GM12873 (cell line): ENCODE data around the gene FGF12.

ENCODE experiments used
- TF ChIP-seq, protein P1 (sequence below): IDR thresholded peaks from 2 replicates; pipeline ENCODE4 v1.5.1; 2012; ENCODE audit warnings: low read depth, mild to moderate bottlenecking, moderate library complexity, low read length, control low read depth; ENCODE audit not compliant: insufficient read depth; ENCODE audit errors: missing control alignments

Gene FGF12

DNA sequence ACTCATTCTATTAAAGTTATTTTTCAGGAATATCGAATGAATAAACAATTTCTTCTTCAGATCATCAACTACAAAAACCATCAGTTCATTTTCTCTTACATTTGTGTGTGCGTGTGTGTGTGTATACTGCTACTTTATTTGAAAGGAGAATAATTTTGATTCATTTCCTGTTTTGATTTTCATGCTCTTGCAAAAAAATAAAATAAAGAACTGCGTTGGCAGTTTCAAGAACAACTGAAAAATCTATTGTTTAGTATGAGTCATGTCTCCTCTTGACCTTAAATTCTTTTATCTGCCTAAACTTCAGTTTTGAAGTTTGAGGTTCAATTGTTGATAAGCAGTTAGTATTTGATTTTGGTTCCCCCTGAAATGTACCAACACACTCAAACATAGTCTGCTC, 540.8 kb downstream of the FGF12 start:
- TF ChIP-seq, protein P1, sequence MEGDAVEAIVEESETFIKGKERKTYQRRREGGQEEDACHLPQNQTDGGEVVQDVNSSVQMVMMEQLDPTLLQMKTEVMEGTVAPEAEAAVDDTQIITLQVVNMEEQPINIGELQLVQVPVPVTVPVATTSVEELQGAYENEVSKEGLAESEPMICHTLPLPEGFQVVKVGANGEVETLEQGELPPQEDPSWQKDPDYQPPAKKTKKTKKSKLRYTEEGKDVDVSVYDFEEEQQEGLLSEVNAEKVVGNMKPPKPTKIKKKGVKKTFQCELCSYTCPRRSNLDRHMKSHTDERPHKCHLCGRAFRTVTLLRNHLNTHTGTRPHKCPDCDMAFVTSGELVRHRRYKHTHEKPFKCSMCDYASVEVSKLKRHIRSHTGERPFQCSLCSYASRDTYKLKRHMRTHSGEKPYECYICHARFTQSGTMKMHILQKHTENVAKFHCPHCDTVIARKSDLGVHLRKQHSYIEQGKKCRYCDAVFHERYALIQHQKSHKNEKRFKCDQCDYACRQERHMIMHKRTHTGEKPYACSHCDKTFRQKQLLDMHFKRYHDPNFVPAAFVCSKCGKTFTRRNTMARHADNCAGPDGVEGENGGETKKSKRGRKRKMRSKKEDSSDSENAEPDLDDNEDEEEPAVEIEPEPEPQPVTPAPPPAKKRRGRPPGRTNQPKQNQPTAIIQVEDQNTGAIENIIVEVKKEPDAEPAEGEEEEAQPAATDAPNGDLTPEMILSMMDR: no peak

DNA sequence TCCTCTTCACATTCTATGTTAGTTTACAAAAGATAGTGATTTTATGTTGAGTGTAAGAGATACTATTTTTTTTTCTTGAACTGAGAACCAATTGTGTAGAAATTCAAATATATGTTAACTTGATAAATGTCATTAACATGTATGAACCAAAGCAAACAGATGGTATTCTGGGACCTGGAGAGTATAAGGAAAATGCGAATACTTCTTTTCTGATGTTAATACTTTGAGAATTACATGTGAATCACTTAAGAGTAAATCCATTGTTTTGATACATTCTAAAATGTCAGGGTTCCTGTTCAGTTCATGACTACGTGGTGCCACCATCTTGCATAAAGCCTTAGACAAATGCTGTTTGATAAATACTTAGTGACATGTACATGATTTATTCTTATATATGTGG, 541.3 kb downstream of the FGF12 start:
- TF ChIP-seq, protein P1: no peak

DNA sequence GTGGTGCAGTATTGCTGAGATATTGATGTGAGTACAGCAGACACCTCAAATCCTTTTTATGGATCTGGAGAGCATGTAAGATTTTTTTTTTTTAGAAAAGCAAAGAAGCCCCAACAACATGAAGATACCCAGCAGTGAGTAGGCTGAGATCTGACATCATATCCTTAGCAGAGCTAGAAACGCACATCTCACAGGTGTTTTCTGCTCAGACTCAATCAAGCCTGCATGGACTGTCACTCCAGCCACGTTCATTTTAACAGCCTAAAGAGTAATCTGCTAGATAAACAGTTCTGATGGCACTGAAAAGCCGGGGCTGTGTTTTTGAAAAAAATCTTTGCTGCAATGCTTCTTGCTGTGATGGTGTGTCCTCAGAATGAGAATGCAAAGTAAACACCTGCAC, 544.2 kb downstream of the FGF12 start:
- TF ChIP-seq, protein P1: no peak

DNA sequence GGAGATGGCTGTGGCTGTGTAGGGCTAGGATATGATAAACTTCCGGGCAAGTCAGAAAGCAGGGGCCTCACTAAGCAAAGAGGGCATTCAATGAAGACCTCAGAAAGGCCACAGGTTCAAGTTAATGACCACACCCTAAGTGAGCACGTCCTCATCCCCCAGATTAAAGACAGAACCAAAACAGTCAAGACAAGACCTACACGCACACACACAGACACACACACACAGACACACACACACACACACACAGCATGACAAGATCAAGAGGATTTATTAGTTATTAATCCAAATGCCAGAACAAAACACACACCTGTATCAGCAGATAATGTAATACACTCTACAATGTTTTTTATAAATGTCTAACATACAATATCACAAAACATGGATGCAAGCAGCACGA, 546.2 kb downstream of the FGF12 start:
- TF ChIP-seq, protein P1: no peak

DNA sequence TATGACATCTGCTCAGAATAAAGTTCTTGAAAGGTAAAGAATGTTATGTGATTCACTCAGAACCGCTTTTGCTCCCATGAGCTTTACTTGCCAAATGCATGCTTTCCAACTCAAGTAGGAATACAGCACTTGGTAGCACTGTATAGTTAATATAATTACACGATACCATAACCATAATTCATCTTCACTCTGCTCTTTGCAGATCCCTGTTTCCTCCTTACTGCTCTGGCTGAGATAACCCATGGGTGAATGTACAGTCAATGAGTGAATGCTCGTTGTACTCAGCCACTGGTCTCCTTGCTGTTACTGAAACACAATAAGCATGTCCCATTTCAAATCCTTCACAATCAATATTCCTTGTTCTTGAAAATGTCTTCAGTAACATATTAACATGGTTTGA, 550.0 kb downstream of the FGF12 start:
- TF ChIP-seq, protein P1: no peak

DNA sequence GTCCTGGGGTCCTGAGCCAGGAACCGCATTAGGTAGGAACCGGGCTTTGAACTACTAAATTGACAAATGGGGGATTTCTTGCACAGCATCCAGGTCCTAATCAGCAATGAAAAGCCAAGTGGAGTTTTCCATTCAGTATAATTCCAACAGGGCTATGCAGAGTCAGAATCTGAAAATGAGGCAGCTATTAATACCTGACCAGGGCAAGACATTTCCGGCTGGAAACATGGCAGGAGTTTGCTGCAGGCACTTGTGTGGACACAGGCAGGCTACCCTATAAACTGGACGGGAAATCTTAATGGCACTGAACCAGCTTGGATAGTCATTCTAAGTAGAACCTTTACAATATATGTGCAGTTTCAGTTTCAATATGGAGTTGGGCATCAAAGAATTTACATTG, 553.1 kb downstream of the FGF12 start:
- TF ChIP-seq, protein P1: no peak

DNA sequence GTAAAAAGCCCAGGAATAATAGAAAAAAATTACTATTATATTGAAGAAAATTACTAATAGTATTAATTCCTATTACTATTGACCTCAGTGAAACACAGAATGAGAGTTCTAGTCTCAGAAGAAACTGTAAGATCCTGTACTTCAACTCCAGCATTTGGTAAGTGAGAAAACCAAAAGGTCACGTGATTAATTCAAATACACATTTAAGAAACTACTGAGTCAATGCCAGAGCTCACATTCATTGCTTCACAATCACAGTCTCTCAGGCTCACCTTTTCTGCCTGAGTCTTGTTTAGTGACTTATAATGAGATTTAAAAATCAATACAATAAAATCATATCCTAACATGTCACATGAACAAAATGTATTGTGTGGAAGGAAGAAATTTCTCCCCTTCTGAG, 556.1 kb downstream of the FGF12 start:
- TF ChIP-seq, protein P1: no peak
